A549 (cell line): ENCODE measurements around the gene YOD1. TPM values are rescaled to one million over a fixed set of nuclear protein-coding genes. Genes with fewer than 3 reads are reported as not detected.

ENCODE experiments used
- ATAC-seq, 2 experiments: fragments of 200-7000 bp in 1 of 2; fragments of >200 bp in 1 of 2; cut with Nextera tagmentation in 1 of 2; cut with Tn5 transposase in 1 of 2; 3 replicates each; pipeline versions ENCODE4 v1.8.0 to v1.9.1; 2018 to 2020; ENCODE audit warnings: mild to moderate bottlenecking in 1 of 2, moderate library complexity in 1 of 2
- CTCF ChIA-PET: fragments of 300-600 bp; sonication (Branson Sonifier 250); formaldehyde crosslinking; extraction: SDS; loops from one replicate; lab custom pipeline; 2021; ENCODE audit warnings: antibody characterized with exemption, inconsistent platforms; lab: Yijun Ruan, JAX
- POLR2A ChIA-PET: fragments of 350-600 bp; formaldehyde crosslinking; extraction: SDS; loops from one replicate; lab custom pipeline; 2021; ENCODE audit warnings: antibody characterized with exemption, inconsistent platforms; lab: Yijun Ruan, JAX
- DNase-seq, 2 experiments: peaks; one replicate each; pipeline versions ENCODE4 v3.0.0 to v3.0.0-alpha.2; 2011 to 2016; ENCODE audit warnings: low read depth in 1 of 2, low spot score in 1 of 2
- FAIRE-seq: peaks from 2 replicates; lab custom pipeline; 2011; peaks lifted over from hg19 to GRCh38; lab: Jason Lieb, UNC
- H3K27ac ChIP-seq, 2 experiments: fragments of >200 bp; sonication (Bioruptor Twin); formaldehyde crosslinking; 3 replicates each; pipeline ENCODE4 v1.5.1; 2016 to 2017
- H3K4me1 ChIP-seq: fragments of >200 bp; sonication (Bioruptor Twin); formaldehyde crosslinking; 3 replicates; pipeline ENCODE4 v1.6.1; 2016
- H3K4me2 ChIP-seq: fragments of >200 bp; sonication (Bioruptor Twin); formaldehyde crosslinking; 3 replicates; pipeline ENCODE4 v1.6.1; 2016
- H3K4me3 ChIP-seq: fragments of >200 bp; sonication (Bioruptor Twin); formaldehyde crosslinking; 3 replicates; pipeline ENCODE4 v1.5.1; 2016
- H3K9me3 ChIP-seq: fragments of >200 bp; sonication (Bioruptor Twin); formaldehyde crosslinking; 3 replicates; pipeline ENCODE4 v1.6.1; 2016
- BCL3 ChIP-seq: fragments of >200 bp; sonication (Bioruptor Twin); formaldehyde crosslinking; IDR thresholded peaks from 3 replicates; pipeline ENCODE4 v1.6.1; 2016
- BHLHE40 ChIP-seq: IDR thresholded peaks from 2 replicates; pipeline ENCODE4 v1.6.1; 2012; ENCODE audit warnings: low read depth, low read length, inconsistent platforms
- CBX2 ChIP-seq: fragments of 200-600 bp; sonication (generic); IDR thresholded peaks from 2 replicates; pipeline ENCODE4 v1.6.1; 2016; ENCODE audit warnings: low read depth, mild to moderate bottlenecking, borderline replicate concordance
- CHD4 ChIP-seq: fragments of 200-600 bp; sonication (generic); IDR thresholded peaks from 2 replicates; pipeline ENCODE4 v1.6.1; 2016; ENCODE audit warnings: antibody characterized with exemption, mild to moderate bottlenecking, borderline replicate concordance
- EHF ChIP-seq: fragments of 250-450 bp; sonication (Bioruptor Pico); IDR thresholded peaks from 2 replicates; pipeline ENCODE4 v1.5.0; 2020; ENCODE audit warnings: mild to moderate bottlenecking
- FOSL2 ChIP-seq, 2 experiments: fragments of 450-650 bp in 1 of 2; fragments of >200 bp in 1 of 2; sonication (Bioruptor Twin) in 1 of 2; formaldehyde crosslinking; IDR thresholded peaks; 2 replicates each; pipeline versions ENCODE4 v1.5.0 to v1.6.1; 2016 to 2020; ENCODE audit warnings: mild to moderate bottlenecking in 1 of 2, moderate library complexity in 1 of 2
- FOXS1 ChIP-seq: fragments of 250-450 bp; sonication (Bioruptor Pico); IDR thresholded peaks from 2 replicates; pipeline ENCODE4 v1.5.0; 2020; ENCODE audit warnings: mild to moderate bottlenecking, moderate library complexity
- HDAC2 ChIP-seq: fragments of 200-600 bp; sonication (generic); IDR thresholded peaks from 2 replicates; pipeline ENCODE4 v1.6.1; 2016
- HOXA7 ChIP-seq: fragments of 250-450 bp; sonication (Bioruptor Pico); IDR thresholded peaks from 2 replicates; pipeline ENCODE4 v1.5.0; 2020; ENCODE audit warnings: mild to moderate bottlenecking, moderate library complexity
- HOXB5 ChIP-seq: fragments of 250-450 bp; sonication (Bioruptor Pico); IDR thresholded peaks from 2 replicates; pipeline ENCODE4 v1.5.0; 2020; ENCODE audit warnings: mild to moderate bottlenecking, moderate library complexity
- JUN ChIP-seq, 2 experiments: fragments of >200 bp; sonication (Bioruptor Twin); formaldehyde crosslinking; IDR thresholded peaks; 2 replicates in 1 of 2; 3 replicates in 1 of 2; pipeline ENCODE4 v1.6.1; 2016 to 2017
- JUNB ChIP-seq: fragments of >200 bp; sonication (Bioruptor Twin); formaldehyde crosslinking; IDR thresholded peaks from 2 replicates; pipeline ENCODE4 v1.6.1; 2016
- KDM1A ChIP-seq: fragments of 200-600 bp; sonication (generic); IDR thresholded peaks from 2 replicates; pipeline ENCODE4 v1.6.1; 2016; ENCODE audit warnings: low read depth, mild to moderate bottlenecking
- MAFK ChIP-seq: fragments of 450-650 bp; IDR thresholded peaks from 2 replicates; pipeline ENCODE4 v1.6.1; 2014; ENCODE audit not compliant: partially characterized antibody
- NFE2L2 ChIP-seq: fragments of 150-350 bp; conservative IDR thresholded peaks from 2 replicates; pipeline ENCODE4 v1.6.1; 2014; ENCODE audit warnings: low read length
- PHF8 ChIP-seq: fragments of 200-600 bp; sonication (generic); IDR thresholded peaks from 2 replicates; pipeline ENCODE4 v1.6.1; 2016; ENCODE audit warnings: low read depth, mild to moderate bottlenecking, antibody characterized with exemption, moderate library complexity, borderline replicate concordance
- POLR2A ChIP-seq: IDR thresholded peaks from 2 replicates; pipeline ENCODE4 v1.6.1; 2012; ENCODE audit warnings: mild to moderate bottlenecking, low read length
- REST ChIP-seq: fragments of 200-600 bp; sonication (generic); IDR thresholded peaks from 2 replicates; pipeline ENCODE4 v1.6.1; 2016; ENCODE audit warnings: antibody characterized with exemption, mild to moderate bottlenecking, moderate library complexity
- RNF2 ChIP-seq: fragments of 200-600 bp; sonication (generic); IDR thresholded peaks from 2 replicates; pipeline ENCODE4 v1.6.1; 2016; ENCODE audit warnings: low read depth, mild to moderate bottlenecking, antibody characterized with exemption, moderate library complexity, borderline replicate concordance
- TP53 ChIP-seq: fragments of 250-450 bp; sonication (Bioruptor Pico); IDR thresholded peaks from 2 replicates; pipeline ENCODE4 v1.5.0; 2021; ENCODE audit warnings: mild to moderate bottlenecking, moderate library complexity
- ZC3H11A ChIP-seq: fragments of 450-650 bp; IDR thresholded peaks from 2 replicates; pipeline ENCODE4 v1.6.1; 2014; ENCODE audit warnings: antibody characterized with exemption, mild to moderate bottlenecking
- WGBS: methylation state at CpG from one replicate; pipeline ENCODE4 v1.1.6; 2017; ENCODE audit errors: missing lambda C conversion rate; 5-methylcytosine and 5-hydroxymethylcytosine counted together
- polyA plus RNA-seq, 4 experiments: library from polyadenylated mRNA; depleted of rRNA in 3 of 4; stranded (reverse); fragments of >200 nt; fragmentation: RNase III in 1 of 4; extraction: RNeasy Plus Mini Kit Qiagen cat#74134 plus additional on column Dnase treatment in 1 of 4; gene quantifications; 2 replicates in 3 of 4; 3 replicates in 1 of 4; pipeline ENCODE4 v1.2.3, GENCODE V29; 2011 to 2017
- TF ChIP-seq, protein P1 (sequence below): fragments of >200 bp; sonication (Bioruptor Twin); formaldehyde crosslinking; IDR thresholded peaks from 2 replicates; pipeline ENCODE4 v1.6.1; 2016

Gene YOD1
- polyA plus RNA-seq, 2 of the 4 experiments (the other 2 are of a cell fraction): 7.0 to 10.3 TPM

DNA sequence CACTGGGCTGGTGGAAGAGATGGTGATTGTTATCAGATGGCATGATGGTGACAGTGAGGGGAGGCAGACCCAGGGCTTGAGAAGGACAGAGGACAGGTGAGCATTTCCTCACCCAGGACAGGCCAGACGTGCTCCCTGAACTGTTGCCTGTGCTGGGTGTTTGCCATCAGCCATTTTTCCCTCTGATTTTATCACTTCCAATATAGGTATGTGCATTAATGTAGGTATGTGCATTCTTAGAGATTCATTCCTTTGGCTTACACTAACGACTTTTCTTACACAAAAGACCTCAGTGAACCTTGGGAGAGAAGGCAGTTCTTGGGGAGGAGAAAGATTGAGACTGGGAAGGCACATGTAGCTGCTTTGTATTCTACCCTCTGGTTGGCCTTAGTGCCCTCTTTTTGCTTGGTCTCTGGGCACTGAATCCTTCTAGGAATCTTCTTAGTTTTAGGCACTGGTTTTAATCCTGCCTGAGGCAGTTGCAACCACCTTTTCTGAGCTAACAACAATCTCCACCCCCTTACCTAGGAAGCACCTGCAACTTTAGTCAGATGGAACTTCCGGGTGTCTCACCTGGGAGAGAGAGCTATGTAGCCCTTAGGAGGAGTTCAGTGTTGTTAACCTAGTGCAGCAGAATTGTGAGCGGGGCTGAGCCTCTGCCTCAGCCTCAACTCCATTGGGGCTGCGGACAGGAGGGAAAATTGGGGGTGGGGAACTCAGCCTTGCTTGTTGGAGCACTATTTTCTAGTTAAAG, 49.3 kb downstream of the YOD1 start (continued):
- TF ChIP-seq REST (no peak), KDM1A (no peak), TP53 (no peak), MAFK (no peak), NFE2L2 (no peak), HOXB5 (no peak), POLR2A (no peak)

DNA sequence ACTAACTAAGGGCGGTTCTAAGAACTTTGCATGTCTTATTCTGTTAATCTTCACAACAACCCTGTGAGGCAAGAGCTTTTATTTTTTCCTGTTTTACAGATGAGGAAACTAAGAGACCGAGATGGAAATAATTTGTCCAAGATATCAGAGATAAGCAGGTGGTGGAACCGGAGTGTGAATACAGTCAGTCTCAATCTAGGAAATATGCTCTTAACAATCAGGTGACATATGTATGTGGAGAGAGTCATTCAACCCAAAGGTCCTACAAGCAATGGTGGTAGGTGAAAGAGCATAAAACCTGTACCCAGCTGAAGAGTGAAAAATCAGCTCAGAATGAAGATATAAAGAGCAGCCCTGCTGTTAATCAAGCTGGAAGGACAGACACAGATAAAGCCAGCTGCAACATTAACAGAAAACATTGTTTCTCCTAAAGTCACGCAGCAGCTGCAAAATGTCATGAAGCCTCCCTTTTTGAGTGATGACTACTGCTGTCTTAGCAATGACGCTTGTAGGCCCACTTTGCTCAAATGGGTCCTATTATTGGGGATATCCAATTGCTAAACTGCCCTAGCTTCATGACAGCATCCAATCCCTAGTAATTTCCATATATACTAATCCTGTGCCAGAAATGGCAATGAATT, 50.2 kb downstream of the YOD1 start:
- ChIA-PET POLR2A (no interaction called here), CTCF (interaction anchor here (1.0 to 1.6 kb wide), 3 partner anchors 12 to 22 kb away, joined by 3 to 4 read pairs (median 3); no protein-coding TSS in a partner anchor)
- ATAC-seq (no peak), DNase-seq (no peak), FAIRE-seq (no peak)
- no peaks in the 10 kb centered on the region for H3K9me3 ChIP-seq
- H3K4me3 ChIP-seq: no peak overlapping the region
- TF ChIP-seq PHF8 (no peak), BCL3 (no peak), HOXA7 (CRISPR knock-in tag) (no peak), REST (no peak), ZC3H11A (no peak), HDAC2 (no peak), RNF2 (no peak), MAFK (no peak), EHF (CRISPR knock-in tag) (no peak), CHD4 (no peak), BHLHE40 (no peak), JUN (IDR thresholded peaks at IDR 0.05) (no peak), FOSL2 (IDR thresholded peaks at IDR 0.05) (no peak), FOSL2 (CRISPR knock-in tag; IDR thresholded peaks at IDR 0.05) (no peak), TP53 (no peak), CBX2 (no peak), FOXS1 (no peak), JUNB (no peak)
- TF ChIP-seq, protein P1, sequence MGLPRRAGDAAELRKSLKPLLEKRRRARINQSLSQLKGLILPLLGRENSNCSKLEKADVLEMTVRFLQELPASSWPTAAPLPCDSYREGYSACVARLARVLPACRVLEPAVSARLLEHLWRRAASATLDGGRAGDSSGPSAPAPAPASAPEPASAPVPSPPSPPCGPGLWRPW: no peak
- H3K4me2 ChIP-seq: no peak overlapping the region
- 85% methylated on average over 5 of the region's 5 CpGs for WGBS
- H3K27ac ChIP-seq: no peak overlapping the region; a peak in 1 of 6 replicates
- peaks cover 33% of the 10 kb centered on the region for H3K4me1 ChIP-seq
